Measurements from ENCODE around the gene RPL36AL. TPM values are rescaled to one million over a fixed set of nuclear protein-coding genes. Genes with fewer than 3 reads are reported as not detected.
"Not testable (repeated sequence)": the region's sequence is repeated elsewhere in the genome, so short reads cannot be mapped to it uniquely, and the experiment has no call there.

RPL36AL gene
- total RNA-seq, 1 experiment from 2014 or later = 283 TPM

- DNase-seq (ENCODE audit: low read depth) = no peak
Observed at GRCh38 chr14:49619730-49620129, 696 bp downstream of the RPL36AL start.

GRCh38 chr14:49619273-49619672, 1.2 kb downstream of the RPL36AL start:
- not testable (repeated sequence) for DNase-seq (ENCODE audit: low read depth)

GRCh38 chr14:49617852-49618519, 2.4 kb downstream of the RPL36AL start:
- no peak for DNase-seq (ENCODE audit: low read depth)

GRCh38 chr14:49615776-49616175, 4.7 kb downstream of the RPL36AL start:
- DNase-seq (ENCODE audit: low read depth) = no peak

- DNase-seq (ENCODE audit: low read depth) = no peak
Observed at GRCh38 chr14:49614196-49614595, 6.2 kb downstream of the RPL36AL start.

- no peak for DNase-seq (ENCODE audit: low read depth)
Observed at GRCh38 chr14:49612671-49613070, 7.8 kb downstream of the RPL36AL start.

GRCh38 chr14:49612251-49612650, 8.2 kb downstream of the RPL36AL start:
- DNase-seq (ENCODE audit: low read depth) = no peak

- no peak for DNase-seq (ENCODE audit: low read depth)
Observed at GRCh38 chr14:49607583-49607982, 12.8 kb downstream of the RPL36AL start.

- peak; percentile 80 for DNase-seq (ENCODE audit: low read depth)
Observed at GRCh38 chr14:49598485-49599300, 21.7 kb downstream of the RPL36AL start, which contains the start of gene LRR1. LRR1 (plus strand) TSS chr14:49598940; CDS start chr14:49599021, 81 bp downstream.

- DNase-seq (ENCODE audit: low read depth) = no peak
Observed at GRCh38 chr14:49598189-49598484, 22.3 kb downstream of the RPL36AL start.

GRCh38 chr14:49594347-49595091, 25.9 kb downstream of the RPL36AL start:
- DNase-seq (ENCODE audit: low read depth) = no peak

GRCh38 chr14:49593016-49593415, 27.4 kb downstream of the RPL36AL start:
- no peak for DNase-seq (ENCODE audit: low read depth)

- no peak for DNase-seq (ENCODE audit: low read depth)
Observed at GRCh38 chr14:49589387-49589786, 31.0 kb downstream of the RPL36AL start.

- peak; percentile 87 for DNase-seq (ENCODE audit: low read depth)
Observed at GRCh38 chr14:49586673-49587460, 33.6 kb downstream of the RPL36AL start.

- peak; percentile 99 for DNase-seq (ENCODE audit: low read depth)
Observed at GRCh38 chr14:49585803-49586672, 34.4 kb downstream of the RPL36AL start, which contains the start of gene RPS29. RPS29 (minus strand) TSS chr14:49586380; CDS start chr14:49586346, 34 bp downstream.

GRCh38 chr14:49584981-49585640, 35.3 kb downstream of the RPL36AL start:
- DNase-seq (ENCODE audit: low read depth) = peak; percentile 26

- DNase-seq (ENCODE audit: low read depth) = peak; percentile 9
Observed at GRCh38 chr14:49584058-49584457, 36.4 kb downstream of the RPL36AL start.

- DNase-seq (ENCODE audit: low read depth) = no peak
Observed at GRCh38 chr14:49583629-49584028, 36.8 kb downstream of the RPL36AL start.

GRCh38 chr14:49582113-49582977, 38.1 kb downstream of the RPL36AL start:
- DNase-seq (ENCODE audit: low read depth) = peak; percentile 21
